Epithelial cell of proximal tubule (primary cell): ENCODE results near the gene PTH2. TPM values are rescaled to one million over a fixed set of nuclear protein-coding genes. Genes with fewer than 3 reads are reported as not detected.

Source experiments
- DNase-seq: peaks from one replicate; pipeline ENCODE4 v3.0.0-alpha.2; 2011; ENCODE audit warnings: low read depth
- H3K4me3 ChIP-seq: 2 replicates; pipeline ENCODE4 v1.5.1; 2011; ENCODE audit warnings: low read depth, mild to moderate bottlenecking, low read length
- CTCF ChIP-seq: conservative IDR thresholded peaks from 2 replicates; pipeline ENCODE4 v1.5.1; 2012; ENCODE audit warnings: low read depth, mild to moderate bottlenecking, low read length
- total RNA-seq: library from RNA; depleted of rRNA; stranded (reverse); fragments of >200 nt; gene quantifications from 2 replicates; pipeline ENCODE4 v1.2.3, GENCODE V29; 2015

The PTH2 gene
- total RNA-seq, 1 donor from 2014 or later: not detected

- no peak for DNase-seq
- H3K4me3 ChIP-seq: no peak overlapping the region
- no peak for TF ChIP-seq CTCF
Measured at GRCh38 chr19:49455773-49456172, 32.5 kb upstream of the PTH2 start.

- TF ChIP-seq CTCF: no peak
- no peak for DNase-seq
- peak overlapping the region; percentile 98 for H3K4me3 ChIP-seq
Measured at GRCh38 chr19:49453757-49454240, 30.6 kb upstream of the PTH2 start.

GRCh38 chr19:49453013-49453756 is 29.9 kb upstream of the PTH2 start, which contains the start of gene ALDH16A1:
TSS of gene ALDH16A1 (plus strand) at chr19:49453225. CDS start at chr19:49453332, 107 bp downstream.
- TF ChIP-seq CTCF: no peak
- H3K4me3 ChIP-seq: peak within 1 kb of the TSS; percentile 98
- peak; percentile 62 for DNase-seq

GRCh38 chr19:49451430-49452181 is 28.4 kb upstream of the PTH2 start, which contains the start of gene PIH1D1:
TSS of gene PIH1D1 (minus strand) at chr19:49451814. CDS start at chr19:49451574, 240 bp downstream.
- peak; percentile 97 for DNase-seq
- peak; percentile 22 for TF ChIP-seq CTCF
- peak within 1 kb of the TSS; percentile 98 for H3K4me3 ChIP-seq

GRCh38 chr19:49450405-49450804 is 27.2 kb upstream of the PTH2 start:
- H3K4me3 ChIP-seq: peak overlapping the region; percentile 61

GRCh38 chr19:49448432-49448786 is 25.2 kb upstream of the PTH2 start:
- no peak for DNase-seq
- no peak overlapping the region for H3K4me3 ChIP-seq
- no peak for TF ChIP-seq CTCF

More at GRCh38 chr19:49450405-49450804, 27.2 kb upstream of the PTH2 start:
- no peak for DNase-seq
- TF ChIP-seq CTCF: no peak
